ENCODE data around the gene NR1I3. TPM values are rescaled to one million over a fixed set of nuclear protein-coding genes. Genes with fewer than 3 reads are reported as not detected.
A peak's percentile ranks its signal among the peaks of the same experiment; 100 is the strongest.

NR1I3 gene
- total RNA-seq, 1 donor from 2014 or later: not detected

GRCh38 chr1:161182214-161182613 lies 55.8 kb downstream of the NR1I3 start:
- H3K9me3 Mint-ChIP-seq (ENCODE audit: unreplicated experiment): no peaks in the 10 kb centered on the region
- no peak for DNase-seq (ENCODE audit: extremely low spot score, unreplicated experiment)
- H3K27me3 Mint-ChIP-seq (ENCODE audit: unreplicated experiment): no peaks in the 10 kb centered on the region
- no peaks in the 10 kb centered on the region for H3K36me3 Mint-ChIP-seq (ENCODE audit: unreplicated experiment)
- TF ChIP-seq CTCF (IDR thresholded peaks at IDR 0.05): no peak
- peaks cover 26% of the 10 kb centered on the region for H3K4me1 Mint-ChIP-seq (ENCODE audit: unreplicated experiment)
- peak overlapping the region; percentile 1 for H3K27ac Mint-ChIP-seq (ENCODE audit: unreplicated experiment)
- no peak overlapping the region for H3K4me3 Mint-ChIP-seq (ENCODE audit: unreplicated experiment)

- Mint-ChIP-seq H3K4me3 (ENCODE audit: unreplicated experiment) (no peak overlapping the region), H3K4me1 (ENCODE audit: unreplicated experiment) (peaks cover 36% of the 10 kb centered on the region), H3K9me3 (ENCODE audit: unreplicated experiment) (no peaks in the 10 kb centered on the region), H3K36me3 (ENCODE audit: unreplicated experiment) (no peaks in the 10 kb centered on the region), H3K27ac (ENCODE audit: unreplicated experiment) (no peak overlapping the region), H3K27me3 (ENCODE audit: unreplicated experiment) (no peaks in the 10 kb centered on the region)
- no peak for DNase-seq (ENCODE audit: extremely low spot score, unreplicated experiment)
- TF ChIP-seq CTCF (IDR thresholded peaks at IDR 0.05): peak; percentile 38
Observed at GRCh38 chr1:161180639-161181038, 57.4 kb downstream of the NR1I3 start.

- Mint-ChIP-seq H3K27ac (ENCODE audit: unreplicated experiment) (no peak overlapping the region), H3K36me3 (ENCODE audit: unreplicated experiment) (peaks cover 1% of the 10 kb centered on the region), H3K4me1 (ENCODE audit: unreplicated experiment) (peaks cover 32% of the 10 kb centered on the region), H3K27me3 (ENCODE audit: unreplicated experiment) (no peaks in the 10 kb centered on the region), H3K9me3 (ENCODE audit: unreplicated experiment) (no peaks in the 10 kb centered on the region), H3K4me3 (ENCODE audit: unreplicated experiment) (no peak overlapping the region)
- TF ChIP-seq CTCF (IDR thresholded peaks at IDR 0.05): no peak
- DNase-seq (ENCODE audit: extremely low spot score, unreplicated experiment): no peak
Observed at GRCh38 chr1:161179698-161180097, 58.3 kb downstream of the NR1I3 start.

Small RNA genes lying within 50 kb of the gene (microRNA-seq; reads per million reads assigned to microRNA genes)
- gene MIR5187 (ENCODE audit: unreplicated experiment): not detected

Other genes starting within 250 kb of the NR1I3 start
- gene F11R, start 217.1 kb downstream of the NR1I3 start, total RNA-seq: 1.4 and 1.5 TPM in 2 replicates
- gene TSTD1, start 199.2 kb downstream of the NR1I3 start, total RNA-seq: 0.73 TPM in 1 of 2 replicates, not detected in the other
- gene USF1, start 192.2 kb downstream of the NR1I3 start, total RNA-seq: 51.5 and 57.2 TPM in 2 replicates
- not detected in 2 replicates for gene ARHGAP30, start 168.3 kb downstream of the NR1I3 start, total RNA-seq
- not detected in 2 replicates for gene NECTIN4, start 148.6 kb downstream of the NR1I3 start, total RNA-seq
- 3.6 and 3.7 TPM in 2 replicates for gene KLHDC9, start 139.8 kb downstream of the NR1I3 start, total RNA-seq
- gene PFDN2, start 120.2 kb downstream of the NR1I3 start, total RNA-seq: 48.9 and 49.2 TPM in 2 replicates
- 31.2 and 33.2 TPM in 2 replicates for gene NIT1, start 120.1 kb downstream of the NR1I3 start, total RNA-seq
- gene DEDD, start 105.5 kb downstream of the NR1I3 start, total RNA-seq: 40.8 and 43.1 TPM in 2 replicates
- 98.2 and 100 TPM in 2 replicates for gene UFC1, start 84.2 kb downstream of the NR1I3 start, total RNA-seq
- gene USP21, start 78.7 kb downstream of the NR1I3 start, total RNA-seq: 25.5 and 27.5 TPM in 2 replicates
- gene PPOX, start 71.8 kb downstream of the NR1I3 start, total RNA-seq: 37.1 and 37.9 TPM in 2 replicates
- 21.7 and 24.3 TPM in 2 replicates for gene B4GALT3, start 60.7 kb downstream of the NR1I3 start, total RNA-seq
- gene ADAMTS4, start 39.1 kb downstream of the NR1I3 start, total RNA-seq: 1.2 TPM in 2 replicates
- 82.0 and 82.5 TPM in 2 replicates for gene NDUFS2, start 35.8 kb downstream of the NR1I3 start, total RNA-seq
- gene FCER1G, start 22.9 kb downstream of the NR1I3 start, total RNA-seq: not detected in 2 replicates
- gene APOA2, start 14.6 kb downstream of the NR1I3 start, total RNA-seq: not detected in 2 replicates
- 8.6 and 10.3 TPM in 2 replicates for gene TOMM40L, start 12.1 kb downstream of the NR1I3 start, total RNA-seq
- not detected in 2 replicates for gene PCP4L1, start 20.5 kb upstream of the NR1I3 start, total RNA-seq
- gene MPZ, start 71.8 kb upstream of the NR1I3 start, total RNA-seq: 0.44 and 0.81 TPM in 2 replicates
- 148 and 164 TPM in 2 replicates for gene SDHC, start 76.2 kb upstream of the NR1I3 start, total RNA-seq
- not detected in 2 replicates for gene CFAP126, start 129.7 kb upstream of the NR1I3 start, total RNA-seq